Duodenal mucosa (tissue), 2 donors: ENCODE data around the gene TREM1.

ENCODE experiments used
- H3K27ac ChIP-seq: one replicate; pipeline ENCODE4 v1.7.0; 2013; ENCODE audit warnings: low read depth, low read length
- H3K27me3 ChIP-seq, 2 donors: one replicate each; pipeline ENCODE4 v1.7.0; 2013; ENCODE audit warnings: low read length in 2 of 2, control low read depth in 1 of 2; ENCODE audit not compliant: insufficient read depth in 2 of 2, control insufficient read depth in 1 of 2
- H3K36me3 ChIP-seq, 2 donors: one replicate each; pipeline ENCODE4 v1.7.0; 2013; ENCODE audit warnings: low read length in 2 of 2, control low read depth in 1 of 2; ENCODE audit not compliant: insufficient read depth in 2 of 2, control insufficient read depth in 1 of 2
- H3K4me1 ChIP-seq, 2 donors: one replicate each; pipeline ENCODE4 v1.7.0; 2013; ENCODE audit warnings: low read length in 2 of 2, control low read depth in 1 of 2; ENCODE audit not compliant: insufficient read depth in 2 of 2, control insufficient read depth in 1 of 2
- H3K4me3 ChIP-seq, 2 donors: one replicate each; pipeline ENCODE4 v1.7.0; 2013; ENCODE audit warnings: low read length in 2 of 2, low read depth in 1 of 2
- H3K9ac ChIP-seq, 2 donors: one replicate each; pipeline ENCODE4 v1.7.0; 2013; ENCODE audit warnings: low read length in 2 of 2, low read depth in 1 of 2
- H3K9me3 ChIP-seq, 2 donors: one replicate each; pipeline ENCODE4 v1.7.0; 2013; ENCODE audit warnings: low read length in 2 of 2, control low read depth in 1 of 2; ENCODE audit not compliant: control insufficient read depth in 1 of 2

The TREM1 gene

GRCh38 chr6:41226752-41227151 lies 59.7 kb downstream of the TREM1 start:
- Histone ChIP-seq H3K27me3 (peaks cover 0 to 8% of the 10 kb centered on the region in 2 donors), H3K27ac (no peak overlapping the region), H3K9me3 (no peaks in the 10 kb centered on the region)

GRCh38 chr6:41224800-41225199 lies 61.7 kb downstream of the TREM1 start:
- no peak overlapping the region for H3K4me3 ChIP-seq
- no peak overlapping the region for H3K27ac ChIP-seq
- H3K27me3 ChIP-seq = peaks cover 0 to 2% of the 10 kb centered on the region in 2 donors
- H3K36me3 ChIP-seq = no peaks in the 10 kb centered on the region
- H3K4me1 ChIP-seq = no peaks in the 10 kb centered on the region
- no peak overlapping the region for H3K9ac ChIP-seq
- peaks cover 0 to 6% of the 10 kb centered on the region in 2 donors for H3K9me3 ChIP-seq

More at GRCh38 chr6:41226752-41227151, 59.7 kb downstream of the TREM1 start:
- Histone ChIP-seq H3K4me1 (no peaks in the 10 kb centered on the region), H3K4me3 (no peak overlapping the region), H3K9ac (no peak overlapping the region), H3K36me3 (no peaks in the 10 kb centered on the region)
